DND-41 (cell line): ENCODE data around the gene CD300C.

ENCODE experiments used
- CTCF ChIP-seq: IDR thresholded peaks from 2 replicates; pipeline ENCODE4 v1.5.1; 2012; ENCODE audit warnings: borderline replicate concordance, low read length, moderate library complexity, mild to moderate bottlenecking; ENCODE audit not compliant: poor library complexity, severe bottlenecking; ENCODE audit errors: extremely low read depth
- EZH2 ChIP-seq: IDR thresholded peaks from 3 replicates; pipeline ENCODE4 v1.6.1; 2012; ENCODE audit warnings: borderline replicate concordance, low read depth, mild to moderate bottlenecking, moderate library complexity, low read length, inconsistent platforms; ENCODE audit not compliant: severe bottlenecking

- TF ChIP-seq CTCF (peak; percentile 95), EZH2 (no peak)
Observed at GRCh38 chr17:74493331-74493833, 52.5 kb downstream of the CD300C start.
